NCI-H82 treated with DMSO at 0.1 percent for 48 hours (cell line): Measurements from ENCODE around the gene CST11.
"Not testable (repeated sequence)": the region's sequence is repeated elsewhere in the genome, so short reads cannot be mapped to it uniquely, and the experiment has no call there.

Source experiments
- DNase-seq: peaks from one replicate; lab custom pipeline; 2025; ENCODE audit not compliant: unreplicated experiment; lab: John Stamatoyannopoulos, UW

Gene CST11

GRCh38 chr20:23452776-23453175, at the start of gene CST11:
Gene CST11 (minus strand): TSS chr20:23452876. CDS start chr20:23452811, 65 bp downstream.
- DNase-seq, result no peak

- DNase-seq, result no peak
Observed at GRCh38 chr20:23501926-23502325, 49.2 kb upstream of the CST11 start.

GRCh38 chr20:23497536-23497935, 44.9 kb upstream of the CST11 start:
- DNase-seq, result no peak

GRCh38 chr20:23493172-23493772, 40.6 kb upstream of the CST11 start:
- no peak for DNase-seq

GRCh38 chr20:23492292-23492691, 39.6 kb upstream of the CST11 start:
- no peak for DNase-seq

GRCh38 chr20:23490817-23491216, 38.1 kb upstream of the CST11 start, which contains the start of gene CST8:
Gene CST8 (plus strand): TSS chr20:23491117. CDS start chr20:23491668, 551 bp downstream.
- no peak for DNase-seq

GRCh38 chr20:23488996-23489395, 36.3 kb upstream of the CST11 start:
- DNase-seq, result no peak

- no peak for DNase-seq
Observed at GRCh38 chr20:23488470-23488869, 35.8 kb upstream of the CST11 start.

GRCh38 chr20:23484081-23484480, 31.4 kb upstream of the CST11 start:
- no peak for DNase-seq

GRCh38 chr20:23482138-23482537, 29.5 kb upstream of the CST11 start:
- DNase-seq, result no peak

GRCh38 chr20:23479043-23479442, 26.4 kb upstream of the CST11 start:
- DNase-seq, result no peak

GRCh38 chr20:23477223-23477622, 24.5 kb upstream of the CST11 start:
- no peak for DNase-seq

GRCh38 chr20:23476015-23476754, 23.5 kb upstream of the CST11 start:
- no peak for DNase-seq

GRCh38 chr20:23475395-23475794, 22.7 kb upstream of the CST11 start:
- no peak for DNase-seq

- not testable (repeated sequence) for DNase-seq
Observed at GRCh38 chr20:23473293-23473692, 20.6 kb upstream of the CST11 start.

GRCh38 chr20:23472306-23472705, 19.6 kb upstream of the CST11 start:
- DNase-seq, result not testable (repeated sequence)

GRCh38 chr20:23466961-23467360, 14.3 kb upstream of the CST11 start:
- not testable (repeated sequence) for DNase-seq

GRCh38 chr20:23461180-23461579, 8.5 kb upstream of the CST11 start:
- no peak for DNase-seq

GRCh38 chr20:23459461-23460150, 6.9 kb upstream of the CST11 start:
- no peak for DNase-seq

GRCh38 chr20:23456873-23457272, 4.2 kb upstream of the CST11 start:
- DNase-seq, result no peak

- no peak for DNase-seq
Observed at GRCh38 chr20:23456409-23456808, 3.7 kb upstream of the CST11 start.

GRCh38 chr20:23455639-23456038, 3.0 kb upstream of the CST11 start:
- no peak for DNase-seq
